HG03060 (cell line): Measurements from ENCODE around the gene TFRC.
"Not testable (repeated sequence)": the region's sequence is repeated elsewhere in the genome, so short reads cannot be mapped to it uniquely, and the experiment has no call there.

Experiments used
- ATAC-seq: cut with Tn5 transposase; IDR thresholded peaks from one replicate; pipeline ENCODE4 v1.9.1; 2021; ENCODE audit warnings: low read depth, moderate number of reproducible peaks; ENCODE audit not compliant: unreplicated experiment

Gene TFRC

DNA sequence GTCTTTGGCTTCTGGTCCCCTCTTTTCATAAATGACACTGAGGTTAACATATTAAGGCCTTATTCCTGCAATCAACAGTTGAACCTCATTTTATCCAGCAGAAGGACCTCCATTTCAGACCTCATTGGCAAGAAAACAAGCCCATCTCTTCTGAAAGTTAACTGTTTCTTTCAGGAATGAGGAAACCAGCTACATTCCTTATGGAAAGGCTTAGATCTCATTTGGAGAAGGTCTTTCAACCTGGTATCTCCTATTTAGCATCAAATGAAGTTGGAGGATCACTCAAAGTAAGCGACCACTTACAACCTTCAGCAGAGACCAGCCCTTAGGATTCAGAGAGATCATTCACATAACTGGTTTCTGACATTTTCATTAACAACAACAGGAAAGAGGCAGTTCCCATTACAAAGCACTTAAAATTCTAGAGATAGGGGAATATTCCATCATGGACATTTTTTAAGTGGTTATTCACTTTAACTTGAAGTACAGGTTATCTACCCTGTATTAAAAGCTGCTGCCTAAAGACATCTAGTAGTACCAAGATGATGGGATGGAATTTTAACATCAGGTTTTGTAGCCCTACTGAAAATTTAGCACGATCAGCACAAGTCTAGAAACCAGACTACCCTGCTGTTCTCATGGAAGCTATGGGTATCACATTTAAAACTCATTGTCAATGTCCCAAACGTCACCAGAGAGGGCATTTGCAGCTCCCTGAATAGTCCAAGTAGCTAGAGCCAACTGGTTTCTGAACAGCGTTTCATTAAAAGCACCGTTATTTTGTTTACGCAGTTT, 30.4 kb downstream of the TFRC start:
- no peak for ATAC-seq

- no peak for ATAC-seq
Observed at GRCh38 chr3:196050597-196050996, 31.3 kb downstream of the TFRC start.

- ATAC-seq, result no peak
Observed at GRCh38 chr3:196049653-196050052, 32.2 kb downstream of the TFRC start.

GRCh38 chr3:196048922-196049598, 32.8 kb downstream of the TFRC start:
- no peak for ATAC-seq

- no peak for ATAC-seq
Observed at GRCh38 chr3:196047391-196048030, 34.4 kb downstream of the TFRC start.

DNA sequence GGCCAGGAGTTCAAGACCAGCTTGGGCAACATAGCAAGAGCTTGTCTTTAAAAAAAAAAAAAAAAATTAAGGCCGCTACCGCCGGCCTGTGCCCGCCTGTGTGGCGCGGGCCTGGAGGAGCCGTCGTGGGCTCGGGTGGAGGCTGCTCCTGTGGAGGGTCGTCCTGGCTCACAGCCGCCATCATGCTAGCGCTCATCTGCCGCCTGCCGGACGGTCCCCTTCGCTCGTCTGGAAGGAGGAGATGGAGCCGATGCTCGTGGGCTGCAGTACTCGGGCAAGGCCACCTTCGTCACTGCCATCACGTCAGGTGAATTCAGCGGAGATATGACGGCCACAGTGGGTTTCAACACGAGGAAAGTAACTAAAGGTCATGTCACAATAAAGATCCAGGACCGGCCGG, 37.4 kb downstream of the TFRC start:
- no peak for ATAC-seq

GRCh38 chr3:196042673-196043072, 39.2 kb downstream of the TFRC start:
- no peak for ATAC-seq

- ATAC-seq, result no peak
Observed at GRCh38 chr3:196039359-196039758, 42.5 kb downstream of the TFRC start.

GRCh38 chr3:196026059-196026458, 55.8 kb downstream of the TFRC start:
- not testable (repeated sequence) for ATAC-seq

DNA sequence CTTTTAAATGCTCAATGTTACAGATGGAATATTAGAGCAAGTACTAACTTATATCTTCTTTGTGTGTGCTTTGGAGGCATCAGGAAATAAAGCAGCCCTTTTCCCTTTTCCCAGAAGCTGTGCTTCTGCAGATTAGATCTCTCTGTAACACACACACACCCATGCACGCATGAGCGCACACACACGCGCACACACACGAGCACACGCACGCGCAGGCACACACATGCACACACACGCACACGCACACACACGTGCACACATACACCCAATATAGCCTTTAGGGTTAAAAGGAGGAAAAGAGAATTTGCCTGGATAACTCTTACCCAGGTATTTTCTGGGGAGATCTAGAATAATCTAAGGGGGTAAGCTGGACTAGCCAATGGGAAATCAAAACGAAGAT, 56.9 kb downstream of the TFRC start:
- no peak for ATAC-seq

DNA sequence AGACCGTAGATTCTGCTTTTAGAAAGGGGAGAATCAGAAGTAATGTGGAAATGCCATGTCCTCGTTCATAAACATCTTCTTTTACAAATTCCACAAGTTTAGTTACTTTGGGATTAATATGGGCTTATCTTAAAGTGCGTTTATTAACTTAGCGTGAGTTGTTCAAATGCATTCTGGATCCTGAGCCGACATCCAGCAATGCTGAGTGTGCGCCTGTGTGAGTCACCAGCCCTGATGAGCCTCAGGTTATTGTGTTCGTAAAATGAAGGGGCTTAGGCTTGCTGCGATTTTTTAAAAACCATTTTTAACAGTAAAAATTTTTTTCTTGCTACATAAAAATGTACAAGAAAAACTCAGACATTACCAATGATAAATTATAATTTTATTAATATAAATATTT, 57.9 kb downstream of the TFRC start:
- ATAC-seq, result no peak

GRCh38 chr3:196022499-196022878, 59.4 kb downstream of the TFRC start:
- not testable (repeated sequence) for ATAC-seq

DNA sequence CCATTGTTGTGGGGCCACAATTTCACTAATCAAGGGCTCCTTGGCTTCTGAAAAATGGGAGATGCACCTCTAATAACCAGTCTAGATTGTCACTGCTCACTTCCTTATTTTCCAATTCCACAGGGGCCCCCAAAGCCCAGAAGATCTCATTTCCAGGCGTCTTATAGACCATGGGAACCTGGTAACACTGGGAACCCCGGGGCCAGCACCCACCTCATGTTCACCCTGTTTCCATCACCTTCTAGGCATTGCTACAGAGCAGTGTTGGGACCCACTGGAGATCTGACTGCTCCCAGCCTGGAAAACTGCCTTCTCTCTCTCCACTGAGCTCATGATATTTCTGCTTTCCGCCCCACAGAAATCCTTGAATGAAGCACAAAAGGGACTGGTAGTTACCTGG, 61.5 kb downstream of the TFRC start:
- ATAC-seq, result no peak

- not testable (repeated sequence) for ATAC-seq
Observed at GRCh38 chr3:196019576-196019975, 62.3 kb downstream of the TFRC start.

DNA sequence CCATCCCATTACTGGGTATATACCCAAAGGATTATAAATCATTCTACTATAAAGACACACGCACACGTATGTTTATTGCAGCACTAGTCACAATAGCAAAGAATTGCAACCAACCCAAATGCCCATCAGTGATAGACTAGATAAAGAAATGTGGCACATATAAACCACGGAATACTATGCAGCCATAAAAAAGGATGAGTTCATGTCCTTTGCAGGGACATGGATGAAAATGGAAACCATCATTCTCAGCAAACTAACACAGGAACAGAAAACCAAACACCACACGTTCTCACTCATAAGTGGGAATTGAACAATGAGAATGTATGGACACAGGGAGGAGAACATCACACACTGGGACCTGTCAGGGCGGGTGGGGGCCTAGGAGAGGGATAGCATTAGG, 63.7 kb downstream of the TFRC start:
- not testable (repeated sequence) for ATAC-seq

GRCh38 chr3:196016485-196016884, 65.4 kb downstream of the TFRC start:
- no peak for ATAC-seq

- no peak for ATAC-seq
Observed at GRCh38 chr3:196016059-196016458, 65.8 kb downstream of the TFRC start.

DNA sequence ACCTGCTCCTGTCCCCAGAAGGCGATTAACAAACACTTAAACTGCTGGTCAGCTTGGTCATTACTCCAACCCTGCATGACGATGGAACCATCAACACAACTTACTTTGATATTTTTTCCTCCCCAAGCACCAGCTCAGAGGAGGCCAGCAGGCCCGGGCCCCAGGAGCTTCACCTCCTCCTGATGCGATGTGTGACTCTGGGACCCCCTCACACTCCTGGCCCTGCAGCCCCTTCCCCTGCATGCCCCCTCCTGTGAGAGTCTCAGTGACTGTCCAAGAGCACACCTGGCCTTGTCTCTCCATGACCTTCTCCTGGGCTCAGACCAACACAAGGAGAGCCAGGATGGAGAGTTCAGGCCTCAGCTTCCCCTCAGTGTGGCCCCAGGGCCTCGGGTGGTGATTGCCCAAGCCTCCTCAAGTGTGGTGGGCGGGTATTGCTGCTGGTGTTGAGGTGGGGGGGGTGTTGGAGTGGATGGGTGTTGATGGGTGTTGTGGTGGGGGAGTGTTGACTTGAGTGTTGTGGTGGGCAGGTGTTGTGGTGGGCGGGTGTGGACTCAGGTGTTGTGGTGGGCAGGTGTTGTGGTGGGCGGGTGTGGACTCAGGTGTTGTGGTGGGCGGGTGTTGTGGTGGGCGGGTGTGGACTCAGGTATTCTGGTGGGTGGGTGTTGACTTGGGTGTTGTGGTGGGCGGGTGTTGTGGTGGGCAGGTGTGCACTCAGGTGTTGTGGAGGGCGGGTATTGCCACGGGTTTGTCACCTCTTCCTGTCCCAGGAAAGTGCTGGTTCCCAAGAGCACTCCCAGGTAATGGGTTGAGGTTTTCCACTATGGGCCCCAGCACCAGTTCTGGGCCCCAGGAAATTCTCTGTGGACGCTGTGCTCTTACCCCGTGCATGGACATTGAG, 68.1 kb downstream of the TFRC start:
- no peak for ATAC-seq

DNA sequence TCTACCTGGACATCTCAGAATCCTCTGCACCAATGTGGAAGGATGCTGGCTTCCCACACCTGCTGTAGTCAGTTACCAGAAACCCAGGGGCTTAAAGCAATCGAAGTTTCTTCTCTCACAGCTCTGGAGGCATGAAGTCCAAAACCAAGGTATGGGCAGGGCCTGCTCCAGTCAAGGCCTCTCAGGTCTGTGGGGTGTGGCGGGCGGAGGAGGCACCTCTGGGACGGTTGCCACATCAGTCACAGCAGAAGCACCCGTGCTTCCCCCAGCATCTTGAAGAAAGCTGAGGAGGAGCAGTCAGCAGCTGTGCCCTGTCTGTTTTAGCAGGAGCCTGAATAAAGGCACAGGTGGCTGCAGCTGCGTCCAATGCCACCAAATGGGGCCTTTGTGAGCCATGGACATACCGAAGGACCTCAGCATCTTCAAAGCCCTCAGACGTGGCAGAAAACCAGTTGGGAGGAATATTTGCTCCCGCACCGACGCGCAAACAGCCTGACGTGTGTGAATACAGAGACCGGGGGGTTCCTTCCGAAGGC, 68.9 kb downstream of the TFRC start:
- ATAC-seq, result no peak

GRCh38 chr3:196012481-196012880, 69.4 kb downstream of the TFRC start:
- no peak for ATAC-seq
